Right cardiac atrium (tissue), 5 donors: ENCODE data around the gene BEST3. TPM values are rescaled to one million over a fixed set of nuclear protein-coding genes. Genes with fewer than 3 reads are reported as not detected.

Source experiments
- ATAC-seq, 2 donors: fragments of 200-7000 bp; cut with Tn5 transposase; one replicate each; pipeline versions ENCODE4 v1.8.0 to v1.9.1; 2020; ENCODE audit warnings: moderate library complexity in 2 of 2, mild to moderate bottlenecking in 1 of 2
- DNase-seq, 3 donors: peaks; one replicate each; pipeline ENCODE4 v3.0.0-alpha.2; 2020
- H3K27ac ChIP-seq: one replicate; pipeline ENCODE4 v1.5.1; 2013; ENCODE audit warnings: mild to moderate bottlenecking, low read length, control low read depth, moderate library complexity
- H3K27me3 ChIP-seq: one replicate; pipeline ENCODE4 v1.6.1; 2013; ENCODE audit not compliant: control insufficient read depth, insufficient read depth
- H3K4me1 ChIP-seq: one replicate; pipeline ENCODE4 v1.6.1; 2013; ENCODE audit warnings: low read length; ENCODE audit not compliant: control insufficient read depth, insufficient read depth
- H3K4me3 ChIP-seq: one replicate; pipeline ENCODE4 v1.5.1; 2013; ENCODE audit warnings: low read length, control low read depth
- H3K9me3 ChIP-seq: one replicate; pipeline ENCODE4 v1.6.1; 2013; ENCODE audit warnings: low read length; ENCODE audit not compliant: control insufficient read depth
- WGBS: extraction: QIAGEN DNeasy Blood & Tissue Kit; methylation state at CpG from one replicate; pipeline ENCODE4 v1.1.7; 2013; 5-methylcytosine and 5-hydroxymethylcytosine counted together
- intact Hi-C, 4 donors: fragments of 100-400 bp; cut with DNase I; formaldehyde crosslinking; loops; one replicate each; pipeline versions ENCODE4 v1.11.0 to v1.14.0; 2022 to 2023
- polyA plus RNA-seq: library from polyadenylated mRNA; stranded (reverse); fragments of 200-250 nt; gene quantifications from one replicate; pipeline ENCODE4 v1.2.3, GENCODE V29; 2013
- total RNA-seq, 4 donors: library from RNA; stranded (reverse); fragmentation: NEBNext Ultra II Directional; extraction: Animal tissue kit (Norgen Biotek cat#: 25700); gene quantifications; one replicate each; pipeline ENCODE4 v1.2.1, GENCODE V29; 2021
- donor health status: healthy with polysubstance abuse.
- donor health status: DM: no; HTN: yes; CAD: no.
- donor health status: DM: no; HTN: no; CAD: no.
- donor health status: DM: no; HTN: yes; CAD: no; lungs with severe emphysema.
- donor health status: DM: yes; HTN: yes; CAD: no.

Gene BEST3
- total and polyA plus RNA-seq, 5 donors = 0.15 TPM; not detected in 4

GRCh38 chr12:69663726-69664125 lies 35.4 kb downstream of the BEST3 start:
- intact Hi-C loops = no loop called here
- H3K4me3 ChIP-seq = no peak overlapping the region
- DNase-seq (no peak), ATAC-seq (no peak)
- H3K27me3 ChIP-seq = no peaks in the 10 kb centered on the region
- no peak overlapping the region for H3K27ac ChIP-seq
- 92% methylated on average over 3 of the region's 3 CpGs for WGBS
- no peaks in the 10 kb centered on the region for H3K9me3 ChIP-seq
- peaks cover 3% of the 10 kb centered on the region for H3K4me1 ChIP-seq

DNA sequence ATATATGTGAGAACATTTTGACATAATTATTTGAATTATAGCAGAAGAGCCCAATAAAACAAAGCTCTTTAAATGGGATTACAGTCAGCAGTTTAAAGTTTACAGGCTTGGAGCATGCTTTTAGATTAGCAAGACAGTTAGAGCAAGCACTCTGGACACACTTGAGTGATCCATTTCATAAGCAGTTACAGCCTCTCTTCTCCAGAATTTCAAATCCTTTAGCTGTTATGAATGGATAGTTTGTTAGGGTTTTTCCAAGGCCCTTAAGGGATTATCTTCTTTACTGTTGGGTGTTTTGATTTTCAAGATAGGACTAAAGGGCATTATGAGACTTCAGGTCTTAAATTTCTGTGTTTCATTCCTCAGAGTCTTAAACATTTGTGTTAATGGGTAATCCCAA lies 36.3 kb downstream of the BEST3 start:
- intact Hi-C loops = no loop called here
- DNase-seq = no peak
- no peak for ATAC-seq
- Histone ChIP-seq H3K27ac (no peak overlapping the region), H3K9me3 (no peaks in the 10 kb centered on the region), H3K27me3 (no peaks in the 10 kb centered on the region), H3K4me1 (peaks cover 3% of the 10 kb centered on the region), H3K4me3 (no peak overlapping the region)

DNA sequence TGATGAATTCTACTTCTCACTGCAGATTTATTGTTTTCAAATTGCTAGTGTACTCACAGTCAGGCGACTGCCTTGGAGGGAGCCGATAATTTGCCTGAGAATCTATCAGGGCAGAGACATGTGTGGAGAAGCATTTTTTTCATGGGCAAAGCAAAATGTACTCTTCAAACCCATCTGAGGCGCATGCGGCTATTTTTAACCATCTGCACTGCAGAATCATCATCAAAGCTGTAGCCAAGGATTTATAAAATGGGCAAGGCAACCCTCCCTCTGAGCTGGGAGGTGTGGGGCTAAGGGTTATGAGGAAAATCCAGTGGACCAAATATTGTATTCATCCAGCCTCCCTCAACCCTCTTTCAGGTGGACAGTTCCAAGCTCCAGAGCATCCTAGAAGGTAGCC lies 37.7 kb downstream of the BEST3 start:
- 75% methylated on average over 4 of the region's 4 CpGs for WGBS
- intact Hi-C loops = no loop called here
- ATAC-seq = no peak

DNA sequence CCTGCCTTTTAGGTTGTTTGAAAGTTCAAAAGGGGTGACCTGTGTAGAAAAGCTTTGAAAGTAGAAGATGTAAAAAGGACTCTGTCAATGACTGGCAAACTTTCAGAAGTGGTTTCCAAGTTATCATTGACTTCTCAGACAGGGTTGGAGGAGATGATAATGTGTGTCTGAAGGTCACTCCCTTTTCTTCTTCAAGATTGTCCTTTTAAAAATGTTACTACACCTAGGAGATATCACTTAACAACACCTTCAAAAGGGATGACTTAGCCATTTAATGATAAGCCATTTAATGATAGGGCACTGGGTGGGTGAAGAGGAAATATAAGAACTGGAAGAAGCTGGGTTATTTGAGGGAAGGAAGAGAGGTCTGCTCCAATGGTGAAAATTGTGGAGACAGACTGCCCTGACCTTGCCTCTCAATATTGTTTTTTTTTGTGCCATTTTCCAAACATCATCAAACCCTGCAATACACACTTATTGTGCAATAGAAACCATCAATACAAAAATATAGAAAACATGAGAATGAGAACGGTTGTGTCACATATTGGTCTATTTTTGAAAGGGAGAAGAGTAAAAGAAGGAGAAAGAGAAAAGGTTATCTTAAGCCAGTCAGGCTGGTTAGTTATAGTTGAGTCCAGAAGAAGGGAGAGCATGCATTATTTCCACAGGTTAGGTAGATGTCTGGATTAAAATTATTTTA lies 38.8 kb downstream of the BEST3 start:
- intact Hi-C loops = no loop called here
- ATAC-seq (no peak), DNase-seq (no peak)
- 81% methylated on average over 1 of the region's 1 CpG for WGBS
- Histone ChIP-seq H3K27ac (no peak overlapping the region), H3K27me3 (no peaks in the 10 kb centered on the region), H3K4me3 (no peak overlapping the region), H3K9me3 (no peaks in the 10 kb centered on the region), H3K4me1 (peaks cover 3% of the 10 kb centered on the region)

More for the DNA sequence above, 37.7 kb downstream of the BEST3 start:
- no peak overlapping the region for H3K27ac ChIP-seq
- no peaks in the 10 kb centered on the region for H3K27me3 ChIP-seq
- H3K4me1 ChIP-seq = peaks cover 3% of the 10 kb centered on the region
- H3K9me3 ChIP-seq = no peaks in the 10 kb centered on the region
- H3K4me3 ChIP-seq = no peak overlapping the region
- DNase-seq = no peak

DNA sequence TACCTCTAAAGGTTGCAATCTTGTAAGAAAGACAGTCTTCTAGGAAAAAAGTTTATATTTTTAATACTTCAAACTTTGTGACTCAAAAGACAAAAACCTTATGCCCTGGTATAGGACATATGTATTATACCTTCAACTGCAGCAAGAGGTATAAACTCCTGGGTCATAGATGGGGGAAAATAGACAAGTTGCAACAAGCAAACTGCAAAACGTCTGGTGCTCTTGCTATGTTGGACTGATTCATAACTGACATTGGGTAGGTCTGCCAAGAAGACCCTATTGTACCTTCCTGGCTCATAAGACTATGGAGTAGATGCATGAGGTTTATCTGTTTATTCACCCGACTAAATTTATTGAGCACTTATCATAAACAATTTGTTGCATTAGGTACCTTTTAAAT lies 40.9 kb downstream of the BEST3 start:
- peaks cover 3% of the 10 kb centered on the region for H3K4me1 ChIP-seq
- WGBS = 63% methylated on average over 2 of the region's 2 CpGs
- intact Hi-C loops = no loop called here
- no peaks in the 10 kb centered on the region for H3K9me3 ChIP-seq
- DNase-seq (no peak), ATAC-seq (no peak)
- no peak overlapping the region for H3K4me3 ChIP-seq
- no peak overlapping the region for H3K27ac ChIP-seq
- no peaks in the 10 kb centered on the region for H3K27me3 ChIP-seq

DNA sequence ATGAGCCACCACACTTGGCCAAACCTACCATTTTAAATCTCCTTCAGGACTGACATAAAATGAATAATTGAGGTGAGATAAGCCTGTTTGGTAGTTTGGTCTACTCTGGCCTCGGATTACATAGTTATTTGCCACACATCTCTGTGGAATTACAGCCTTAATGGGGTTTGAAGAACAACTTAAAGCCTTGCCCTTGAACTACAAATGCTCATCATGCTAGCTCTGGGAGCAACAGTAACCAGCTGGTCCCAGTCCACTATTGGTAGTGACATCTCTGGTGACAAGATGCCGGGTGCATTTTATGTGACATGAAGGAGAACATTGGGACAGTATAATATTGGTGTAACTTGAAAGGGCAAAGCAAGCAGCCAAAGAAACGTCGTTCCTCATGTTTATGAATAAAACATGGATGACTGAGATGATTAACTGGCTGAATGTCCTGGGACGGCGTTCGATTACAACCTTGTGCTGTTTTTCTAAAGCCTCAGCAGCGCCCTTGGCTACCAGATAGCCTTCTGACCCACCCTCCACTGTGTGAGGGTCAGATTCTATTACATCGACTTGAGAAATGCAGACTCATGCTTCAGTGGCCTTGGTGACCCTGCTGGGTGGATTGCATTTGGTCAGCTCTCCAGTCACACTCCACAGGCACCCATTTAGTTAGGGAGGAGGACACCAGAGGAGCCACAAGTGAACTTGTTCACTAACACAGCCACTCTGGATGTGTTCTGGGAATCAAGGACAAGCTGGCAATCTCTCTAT lies 41.5 kb downstream of the BEST3 start:
- Histone ChIP-seq H3K27ac (no peak overlapping the region), H3K27me3 (no peaks in the 10 kb centered on the region), H3K9me3 (no peaks in the 10 kb centered on the region), H3K4me1 (peaks cover 3% of the 10 kb centered on the region), H3K4me3 (no peak overlapping the region)
- DNase-seq (no peak), ATAC-seq (peak; percentile 38 to 55)
- 63% methylated on average over 9 of the region's 9 CpGs for WGBS
- intact Hi-C loops = no loop called here

DNA sequence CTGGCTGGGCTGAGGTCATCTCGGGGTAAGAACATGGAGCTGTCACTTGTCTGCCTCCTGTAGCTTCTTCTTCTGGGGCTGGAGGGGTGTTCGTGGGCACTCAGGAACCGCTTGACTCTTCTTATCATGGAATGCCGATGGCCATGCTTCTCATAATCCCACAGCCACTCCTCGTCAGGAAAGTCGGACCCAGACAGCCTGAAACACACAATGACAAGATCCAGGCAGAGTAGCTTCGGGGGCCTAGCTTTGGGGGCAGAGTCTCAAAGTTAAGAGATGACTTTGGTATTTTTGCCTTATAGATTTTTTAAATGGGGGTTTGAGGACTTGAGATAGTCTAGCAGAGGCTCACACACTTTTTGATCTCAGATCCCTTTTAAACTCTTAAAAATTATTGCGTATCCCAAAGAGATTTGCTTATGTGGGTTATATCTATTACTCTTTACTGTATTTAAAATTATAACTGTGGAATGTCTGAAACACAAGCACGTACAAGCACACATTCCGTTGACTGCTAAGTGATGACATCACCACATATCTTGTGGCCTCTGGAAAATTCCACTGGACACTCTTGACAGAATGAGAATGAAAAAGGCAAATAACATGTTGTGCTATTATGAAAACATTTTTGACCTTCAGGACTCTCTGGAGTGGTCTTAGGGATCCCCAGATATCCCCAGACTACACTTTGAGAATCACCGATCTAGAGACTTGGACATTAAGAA lies 43.3 kb downstream of the BEST3 start:
- 35% methylated on average over 11 of the region's 11 CpGs for WGBS
- DNase-seq (no peak), ATAC-seq (peak; percentile 32 to 43)
- intact Hi-C loops = no loop called here
- Histone ChIP-seq H3K4me1 (no peaks in the 10 kb centered on the region), H3K4me3 (no peak overlapping the region), H3K9me3 (no peaks in the 10 kb centered on the region), H3K27me3 (no peaks in the 10 kb centered on the region), H3K27ac (no peak overlapping the region)

- 89% methylated on average over 8 of the region's 8 CpGs for WGBS
- H3K27me3 ChIP-seq = no peaks in the 10 kb centered on the region
- intact Hi-C loops = no loop called here
- no peak overlapping the region for H3K27ac ChIP-seq
- H3K9me3 ChIP-seq = no peaks in the 10 kb centered on the region
- no peak for ATAC-seq
- DNase-seq = no peak
- no peak overlapping the region for H3K4me3 ChIP-seq
- H3K4me1 ChIP-seq = no peaks in the 10 kb centered on the region
These were observed 45.4 kb downstream of the BEST3 start for GRCh38 chr12:69653703-69654102.

- no peak for ATAC-seq
- intact Hi-C loops = no loop called here
- WGBS = 82% methylated on average over 3 of the region's 3 CpGs
- H3K4me1 ChIP-seq = no peaks in the 10 kb centered on the region
- DNase-seq = no peak
- H3K27ac ChIP-seq = no peak overlapping the region
- H3K27me3 ChIP-seq = no peaks in the 10 kb centered on the region
- no peak overlapping the region for H3K4me3 ChIP-seq
- H3K9me3 ChIP-seq = no peaks in the 10 kb centered on the region
These were observed 47.2 kb downstream of the BEST3 start for GRCh38 chr12:69651922-69652321.

- H3K27me3 ChIP-seq = no peaks in the 10 kb centered on the region
These were observed 49.6 kb downstream of the BEST3 start for GRCh38 chr12:69649529-69649928.

DNA sequence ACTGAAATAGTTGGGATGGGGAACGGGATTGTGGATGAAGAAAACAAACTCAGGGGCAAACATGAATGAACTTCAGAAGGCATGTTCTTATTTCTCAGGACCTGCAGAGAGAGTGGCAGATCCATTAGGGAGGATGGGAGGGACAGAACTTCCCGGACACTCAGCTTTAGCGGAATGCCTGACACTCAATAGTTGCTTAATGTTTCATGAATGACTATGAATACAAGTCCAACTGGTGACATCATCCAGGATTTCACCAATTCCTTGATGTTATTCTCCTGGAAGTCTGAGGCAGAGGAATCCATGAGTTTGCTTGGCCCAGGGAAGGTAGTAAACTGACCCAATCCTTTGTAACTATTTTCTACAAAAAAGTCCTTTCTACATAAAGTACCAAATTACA lies 50.6 kb downstream of the BEST3 start:
- intact Hi-C loops = no loop called here
- no peaks in the 10 kb centered on the region for H3K4me1 ChIP-seq
- no peak overlapping the region for H3K4me3 ChIP-seq
- 74% methylated on average over 3 of the region's 3 CpGs for WGBS
- H3K27me3 ChIP-seq = no peaks in the 10 kb centered on the region
- ATAC-seq (no peak), DNase-seq (no peak)
- H3K9me3 ChIP-seq = no peaks in the 10 kb centered on the region
- H3K27ac ChIP-seq = no peak overlapping the region

More at GRCh38 chr12:69649529-69649928, 49.6 kb downstream of the BEST3 start:
- H3K4me3 ChIP-seq = no peak overlapping the region
- H3K27ac ChIP-seq = no peak overlapping the region
- 33% methylated on average over 4 of the region's 4 CpGs for WGBS
- no peaks in the 10 kb centered on the region for H3K4me1 ChIP-seq
- ATAC-seq (no peak), DNase-seq (no peak)
- no peaks in the 10 kb centered on the region for H3K9me3 ChIP-seq
- intact Hi-C loops = no loop called here
